Memory B cell (primary cell): ENCODE data around the gene MYOCD.

Experiments used
- ATAC-seq: fragments of 150-1000 bp; cut with Tn5 transposase; 2 replicates; pipeline ENCODE4 v1.10.0; 2021; ENCODE audit warnings: low read depth, mild to moderate bottlenecking, moderate library complexity
- DNase-seq, 2 donors: peaks; one replicate each; pipeline ENCODE4 v3.0.0; 2022; ENCODE audit warnings: low spot score in 2 of 2
- H3K27ac Mint-ChIP-seq: one replicate; pipeline ENCODE4 v1.8.0; 2022; ENCODE audit warnings: mild to moderate bottlenecking, moderate library complexity, mixed read lengths
- H3K27me3 Mint-ChIP-seq: one replicate; pipeline ENCODE4 v1.8.0; 2022; ENCODE audit warnings: mixed read lengths
- H3K36me3 Mint-ChIP-seq: one replicate; pipeline ENCODE4 v1.8.0; 2022; ENCODE audit warnings: mild to moderate bottlenecking, mixed read lengths
- H3K4me1 Mint-ChIP-seq: one replicate; pipeline ENCODE4 v1.8.0; 2022; ENCODE audit warnings: mixed read lengths
- H3K4me3 Mint-ChIP-seq: one replicate; pipeline ENCODE4 v1.8.0; 2022; ENCODE audit warnings: mild to moderate bottlenecking, moderate library complexity, mixed read lengths
- H3K9me3 Mint-ChIP-seq: one replicate; pipeline ENCODE4 v1.8.0; 2022; ENCODE audit warnings: mixed read lengths

The MYOCD gene

GRCh38 chr17:12665263-12666210, at the start of gene MYOCD:
MYOCD (plus strand) TSS chr17:12665890; CDS start chr17:12666189, 299 bp downstream.
- peak within 1 kb of the TSS; percentile 43 for H3K4me3 Mint-ChIP-seq
- DNase-seq, result no peak
- no peak for ATAC-seq
- H3K36me3 Mint-ChIP-seq, result no peaks in the 10 kb centered on the region
- peaks cover 27% of the 10 kb centered on the region for H3K27me3 Mint-ChIP-seq
- H3K9me3 Mint-ChIP-seq, result no peaks in the 10 kb centered on the region
- H3K4me1 Mint-ChIP-seq, result peaks cover 3% of the 10 kb centered on the region
- no peak within 1 kb of the TSS for H3K27ac Mint-ChIP-seq

- Mint-ChIP-seq H3K9me3 (no peaks in the 10 kb centered on the region), H3K36me3 (no peaks in the 10 kb centered on the region), H3K27me3 (peaks cover 4% of the 10 kb centered on the region), H3K4me1 (no peaks in the 10 kb centered on the region), H3K4me3 (no peak overlapping the region), H3K27ac (no peak overlapping the region)
- ATAC-seq (no peak), DNase-seq (no peak)
Observed at GRCh38 chr17:12616161-12616560, 49.5 kb upstream of the MYOCD start.

- no peak overlapping the region for H3K27ac Mint-ChIP-seq
- H3K36me3 Mint-ChIP-seq, result no peaks in the 10 kb centered on the region
- peaks cover 8% of the 10 kb centered on the region for H3K27me3 Mint-ChIP-seq
- no peak for ATAC-seq
- no peak overlapping the region for H3K4me3 Mint-ChIP-seq
- DNase-seq, result no peak
- no peaks in the 10 kb centered on the region for H3K4me1 Mint-ChIP-seq
- H3K9me3 Mint-ChIP-seq, result peaks cover 2% of the 10 kb centered on the region
Observed at GRCh38 chr17:12618557-12618956, 47.1 kb upstream of the MYOCD start.

GRCh38 chr17:12619459-12620199, 46.1 kb upstream of the MYOCD start:
- Mint-ChIP-seq H3K4me3 (no peak overlapping the region), H3K4me1 (no peaks in the 10 kb centered on the region), H3K9me3 (peaks cover 2% of the 10 kb centered on the region), H3K27me3 (peaks cover 8% of the 10 kb centered on the region), H3K27ac (no peak overlapping the region), H3K36me3 (no peaks in the 10 kb centered on the region)
- DNase-seq, result no peak
- no peak for ATAC-seq

- H3K27ac Mint-ChIP-seq, result no peak overlapping the region
- H3K4me3 Mint-ChIP-seq, result no peak overlapping the region
- no peak for ATAC-seq
- H3K27me3 Mint-ChIP-seq, result peaks cover 8% of the 10 kb centered on the region
- H3K9me3 Mint-ChIP-seq, result peaks cover 2% of the 10 kb centered on the region
- no peaks in the 10 kb centered on the region for H3K4me1 Mint-ChIP-seq
- no peaks in the 10 kb centered on the region for H3K36me3 Mint-ChIP-seq
- no peak for DNase-seq
Observed at GRCh38 chr17:12620200-12620720, 45.4 kb upstream of the MYOCD start.

- peaks cover 2% of the 10 kb centered on the region for H3K9me3 Mint-ChIP-seq
- DNase-seq (no peak), ATAC-seq (no peak)
- H3K4me1 Mint-ChIP-seq, result no peaks in the 10 kb centered on the region
- no peaks in the 10 kb centered on the region for H3K36me3 Mint-ChIP-seq
- no peak overlapping the region for H3K4me3 Mint-ChIP-seq
- H3K27ac Mint-ChIP-seq, result no peak overlapping the region
- H3K27me3 Mint-ChIP-seq, result peaks cover 5% of the 10 kb centered on the region
Observed at GRCh38 chr17:12622726-12623125, 43.0 kb upstream of the MYOCD start.

GRCh38 chr17:12623220-12623848, 42.4 kb upstream of the MYOCD start:
- Mint-ChIP-seq H3K4me1 (no peaks in the 10 kb centered on the region), H3K4me3 (no peak overlapping the region), H3K27me3 (peaks cover 4% of the 10 kb centered on the region), H3K9me3 (peaks cover 2% of the 10 kb centered on the region), H3K27ac (no peak overlapping the region), H3K36me3 (no peaks in the 10 kb centered on the region)
- no peak for DNase-seq
- ATAC-seq, result no peak

- DNase-seq (no peak), ATAC-seq (no peak)
- H3K4me3 Mint-ChIP-seq, result no peak overlapping the region
- H3K27me3 Mint-ChIP-seq, result peaks cover 4% of the 10 kb centered on the region
- H3K9me3 Mint-ChIP-seq, result peaks cover 2% of the 10 kb centered on the region
- no peaks in the 10 kb centered on the region for H3K36me3 Mint-ChIP-seq
- H3K27ac Mint-ChIP-seq, result no peak overlapping the region
- H3K4me1 Mint-ChIP-seq, result no peaks in the 10 kb centered on the region
Observed at GRCh38 chr17:12624211-12624610, 41.5 kb upstream of the MYOCD start.

GRCh38 chr17:12625092-12625491, 40.6 kb upstream of the MYOCD start:
- Mint-ChIP-seq H3K27me3 (peaks cover 4% of the 10 kb centered on the region), H3K27ac (no peak overlapping the region), H3K9me3 (peaks cover 2% of the 10 kb centered on the region), H3K36me3 (no peaks in the 10 kb centered on the region), H3K4me3 (no peak overlapping the region), H3K4me1 (no peaks in the 10 kb centered on the region)
- ATAC-seq, result no peak
- DNase-seq, result no peak

- peaks cover 6% of the 10 kb centered on the region for H3K27me3 Mint-ChIP-seq
- no peaks in the 10 kb centered on the region for H3K36me3 Mint-ChIP-seq
- no peak overlapping the region for H3K27ac Mint-ChIP-seq
- H3K4me1 Mint-ChIP-seq, result no peaks in the 10 kb centered on the region
- DNase-seq (no peak), ATAC-seq (no peak)
- H3K4me3 Mint-ChIP-seq, result no peak overlapping the region
- no peaks in the 10 kb centered on the region for H3K9me3 Mint-ChIP-seq
Observed at GRCh38 chr17:12627177-12627629, 38.5 kb upstream of the MYOCD start.

GRCh38 chr17:12627781-12628451, 37.8 kb upstream of the MYOCD start:
- Mint-ChIP-seq H3K9me3 (no peaks in the 10 kb centered on the region), H3K27me3 (peaks cover 9% of the 10 kb centered on the region), H3K27ac (no peak overlapping the region), H3K4me1 (no peaks in the 10 kb centered on the region), H3K36me3 (no peaks in the 10 kb centered on the region), H3K4me3 (no peak overlapping the region)
- DNase-seq, result no peak
- ATAC-seq, result no peak

- no peak overlapping the region for H3K27ac Mint-ChIP-seq
- peaks cover 18% of the 10 kb centered on the region for H3K27me3 Mint-ChIP-seq
- DNase-seq, result no peak
- ATAC-seq, result no peak
- H3K36me3 Mint-ChIP-seq, result no peaks in the 10 kb centered on the region
- no peaks in the 10 kb centered on the region for H3K9me3 Mint-ChIP-seq
- H3K4me3 Mint-ChIP-seq, result no peak overlapping the region
- H3K4me1 Mint-ChIP-seq, result no peaks in the 10 kb centered on the region
Observed at GRCh38 chr17:12631076-12631475, 34.6 kb upstream of the MYOCD start.

GRCh38 chr17:12632785-12633184, 32.9 kb upstream of the MYOCD start:
- ATAC-seq, result no peak
- no peak for DNase-seq
- Mint-ChIP-seq H3K36me3 (peaks cover 2% of the 10 kb centered on the region), H3K27me3 (peaks cover 24% of the 10 kb centered on the region), H3K4me1 (no peaks in the 10 kb centered on the region), H3K4me3 (no peak overlapping the region), H3K27ac (no peak overlapping the region), H3K9me3 (peaks cover 2% of the 10 kb centered on the region)
